GM18907 (cell line): ENCODE data around the gene ZFAND3.
"Not testable (repeated sequence)": the region's sequence is repeated elsewhere in the genome, so short reads cannot be mapped to it uniquely, and the experiment has no call there.

Experiments used
- ATAC-seq: cut with Tn5 transposase; IDR thresholded peaks from one replicate; pipeline ENCODE4 v1.9.1; 2021; ENCODE audit warnings: mild to moderate bottlenecking, moderate library complexity; ENCODE audit not compliant: unreplicated experiment

Gene ZFAND3

DNA sequence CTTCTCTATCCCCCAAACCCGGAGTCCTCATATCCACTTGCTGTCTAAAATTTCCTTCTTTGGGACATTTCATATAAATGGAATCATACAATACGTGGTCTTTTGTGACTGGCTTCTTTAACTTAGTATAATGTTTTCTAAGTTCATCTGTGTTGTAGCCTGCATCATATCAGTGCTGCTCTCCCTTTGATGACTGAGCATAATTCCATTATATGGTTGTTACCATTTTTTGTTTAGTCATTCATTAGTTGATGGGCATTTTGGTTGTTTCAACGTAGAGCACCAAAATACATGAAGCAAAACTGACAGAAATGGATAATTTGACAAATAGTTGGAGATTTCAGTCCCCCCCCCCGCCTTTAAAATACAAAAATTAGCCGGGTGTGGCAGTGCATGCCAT lies 71.5 kb downstream of the ZFAND3 start:
- no peak for ATAC-seq

DNA sequence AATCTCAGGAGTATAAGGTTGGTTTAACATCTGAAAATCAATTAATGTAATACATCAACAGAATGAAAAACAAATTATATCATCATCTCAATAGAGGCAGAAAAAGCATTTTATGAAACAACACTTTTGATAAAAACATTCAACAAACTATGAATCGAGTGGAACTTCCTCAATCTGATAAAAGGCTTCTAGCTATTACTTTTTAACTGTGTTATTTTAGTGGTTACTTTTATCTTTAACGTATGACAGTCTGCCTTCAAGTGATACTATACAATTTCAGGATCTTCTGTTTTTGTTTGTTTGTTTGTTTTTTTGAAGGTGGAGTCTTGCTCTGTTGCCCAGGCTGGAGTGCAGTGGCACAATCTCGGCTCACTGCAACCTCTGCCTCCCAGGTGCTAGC lies 73.7 kb downstream of the ZFAND3 start:
- no peak for ATAC-seq

DNA sequence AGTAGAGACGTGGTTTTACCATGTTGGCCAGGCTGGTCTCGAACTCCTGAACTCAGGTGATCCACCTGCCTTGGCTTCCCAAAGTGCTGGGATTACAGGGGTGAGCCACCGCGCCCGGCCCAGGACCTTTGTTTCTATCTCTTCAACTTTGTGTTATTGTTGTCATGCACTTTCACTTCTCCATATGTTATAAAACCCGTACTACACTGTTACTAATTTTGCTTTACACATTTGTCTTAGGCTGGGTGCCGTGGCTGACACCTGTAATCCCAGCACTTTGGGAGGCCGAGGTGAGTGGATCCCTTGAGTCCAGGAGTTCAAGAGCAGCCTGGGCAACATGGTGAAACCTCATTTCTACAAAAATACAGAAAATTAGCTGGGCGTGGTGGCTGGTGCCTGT lies 74.2 kb downstream of the ZFAND3 start:
- ATAC-seq, result not testable (repeated sequence)

DNA sequence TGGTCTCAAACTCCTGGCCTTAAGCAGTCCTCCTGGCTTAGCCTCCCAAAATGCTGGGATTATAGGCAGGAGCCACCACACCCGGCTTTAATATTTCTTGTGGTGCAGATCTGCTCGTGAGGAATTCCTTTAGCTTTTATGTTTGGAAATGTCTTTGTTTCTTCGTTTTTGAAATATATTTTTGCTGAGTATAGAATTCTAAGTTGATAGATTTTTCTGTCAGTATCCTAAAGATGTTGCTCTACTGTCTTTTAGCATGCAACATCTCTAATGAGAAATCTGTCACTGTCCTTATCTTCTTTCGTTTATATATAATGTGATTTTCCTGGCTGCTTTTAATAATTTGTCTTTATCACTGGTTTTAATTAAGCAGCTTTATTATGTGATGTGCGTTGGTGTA lies 75.1 kb downstream of the ZFAND3 start:
- ATAC-seq, result no peak

DNA sequence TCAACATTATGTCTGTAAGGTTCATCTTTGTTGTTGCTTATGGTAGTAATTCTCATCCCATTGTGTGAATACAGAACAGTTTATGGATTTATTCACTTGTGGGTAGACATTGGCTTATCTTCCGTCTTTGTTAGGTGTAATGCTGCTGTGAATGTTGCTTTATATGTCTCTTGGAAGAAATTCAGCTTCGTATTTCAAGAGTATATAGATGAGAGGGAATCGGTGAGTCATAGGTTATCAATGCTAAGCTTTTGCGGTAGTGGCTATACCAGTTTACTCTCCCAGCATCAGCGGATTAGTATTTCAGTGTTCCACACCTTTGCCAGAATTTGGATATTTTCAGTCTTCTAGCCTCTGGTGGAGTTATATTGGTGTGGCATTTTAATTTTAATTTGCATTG lies 77.8 kb downstream of the ZFAND3 start:
- no peak for ATAC-seq

DNA sequence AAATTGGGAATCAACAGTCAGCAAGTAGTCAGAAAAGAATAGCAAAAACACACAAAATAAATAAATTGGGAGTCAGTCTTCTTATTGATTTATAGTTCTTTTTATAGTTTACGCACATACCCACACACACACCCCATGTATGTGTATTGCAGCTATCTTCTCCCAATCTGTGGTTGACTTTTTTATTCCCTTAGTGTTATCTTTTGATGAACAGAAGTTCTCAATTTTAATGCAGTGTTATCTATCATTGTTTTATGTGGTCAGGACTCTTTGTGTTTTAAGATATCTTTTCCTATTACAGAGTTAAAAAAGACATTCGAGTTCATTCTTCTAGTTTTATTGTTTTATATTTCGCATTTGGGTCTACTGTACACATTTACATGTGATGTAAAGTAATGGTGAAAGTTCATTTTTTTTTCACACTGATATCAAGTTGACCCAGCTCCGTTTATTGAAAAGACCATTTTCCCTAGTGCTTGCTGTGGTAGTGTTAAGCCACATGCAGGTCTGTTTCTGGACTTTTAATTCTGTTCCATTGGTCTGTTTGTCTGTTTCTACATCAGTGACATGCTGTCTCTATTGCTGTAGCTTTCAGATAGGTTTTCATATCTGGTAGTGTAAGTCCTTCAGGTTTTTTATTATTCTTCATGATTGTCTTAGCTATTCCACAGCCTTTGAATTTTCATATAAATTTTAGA lies 78.4 kb downstream of the ZFAND3 start:
- no peak for ATAC-seq

DNA sequence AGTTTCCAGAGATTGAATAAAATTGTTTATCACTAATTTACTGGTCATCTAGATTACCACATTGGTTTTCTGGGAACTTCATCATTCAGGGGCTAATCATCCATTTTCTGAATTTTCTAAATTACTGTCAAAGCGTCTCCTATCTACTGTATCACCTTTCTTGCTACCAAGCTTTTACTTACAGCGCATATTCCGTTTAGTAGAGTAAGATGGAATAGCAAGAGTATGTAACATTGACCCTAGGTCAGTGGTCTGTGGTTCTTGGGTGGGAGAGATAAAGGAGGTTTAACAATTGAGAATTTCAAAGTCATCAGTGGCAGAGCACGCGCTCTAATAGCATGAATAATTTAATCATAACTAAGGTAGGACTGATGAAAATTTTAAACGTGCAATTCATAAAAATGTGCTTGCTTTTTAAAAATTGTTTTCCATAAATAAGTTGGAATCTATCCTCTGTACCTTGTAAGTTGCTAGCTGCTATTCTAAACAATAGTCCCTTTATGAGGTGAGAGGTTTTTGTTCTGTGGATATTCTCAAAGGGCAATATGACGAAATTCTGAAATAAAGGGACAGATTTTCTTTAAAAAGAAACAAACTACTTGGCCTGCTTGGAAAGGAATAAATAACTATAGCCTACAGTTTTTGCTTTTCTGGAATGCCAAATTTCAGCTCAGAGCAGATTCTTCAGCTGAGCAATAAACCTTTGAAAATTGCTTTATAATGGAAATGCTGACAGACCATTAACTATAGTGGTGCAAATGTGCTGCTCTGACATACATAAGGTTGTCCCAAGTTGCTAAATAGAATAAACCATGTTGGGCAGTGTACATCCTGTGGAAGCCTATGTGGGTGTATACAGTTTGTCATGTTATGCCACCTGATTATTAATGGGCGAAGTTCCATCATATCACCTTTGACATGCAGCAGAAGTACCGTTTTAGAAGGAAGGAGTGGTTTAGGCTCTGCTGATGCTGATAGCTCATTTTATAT lies 84.1 kb downstream of the ZFAND3 start:
- ATAC-seq, result no peak

DNA sequence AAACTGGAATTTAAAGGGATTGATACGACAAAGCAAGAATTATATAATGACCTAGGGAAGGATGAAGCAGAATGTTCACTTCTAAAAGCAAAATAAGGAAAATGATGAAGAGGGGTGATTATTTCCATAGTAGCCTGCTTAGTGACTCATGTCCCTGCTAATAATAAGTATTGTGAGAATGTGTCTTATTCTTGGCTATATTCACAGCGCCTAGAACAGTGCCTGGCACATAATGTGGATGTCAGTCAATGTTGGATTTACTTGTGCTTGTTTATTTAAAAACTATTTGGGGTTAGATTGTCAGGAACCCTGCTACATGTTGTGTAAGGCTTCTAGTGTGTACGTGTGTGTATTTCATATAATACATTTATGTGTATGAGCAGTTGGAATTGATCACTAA lies 85.1 kb downstream of the ZFAND3 start:
- ATAC-seq, result no peak

DNA sequence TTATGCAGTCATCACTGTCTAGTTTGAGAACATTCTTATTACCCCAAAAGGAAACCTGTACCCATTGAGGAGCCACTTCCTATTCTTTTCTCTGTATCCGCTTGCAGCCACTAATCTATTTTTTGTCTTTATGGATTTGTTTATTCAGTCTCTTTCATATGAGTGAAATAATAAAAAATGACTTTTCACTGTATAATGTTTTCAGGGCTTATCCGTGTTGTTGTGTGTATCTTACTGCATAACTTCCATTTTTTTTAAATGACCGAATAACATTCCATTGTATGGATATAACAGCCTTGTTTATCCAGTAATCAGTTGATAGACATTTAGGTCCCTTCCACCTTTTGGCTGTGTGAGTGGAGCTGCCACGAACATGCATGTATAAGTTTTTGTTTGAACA lies 86.6 kb downstream of the ZFAND3 start:
- ATAC-seq, result no peak

DNA sequence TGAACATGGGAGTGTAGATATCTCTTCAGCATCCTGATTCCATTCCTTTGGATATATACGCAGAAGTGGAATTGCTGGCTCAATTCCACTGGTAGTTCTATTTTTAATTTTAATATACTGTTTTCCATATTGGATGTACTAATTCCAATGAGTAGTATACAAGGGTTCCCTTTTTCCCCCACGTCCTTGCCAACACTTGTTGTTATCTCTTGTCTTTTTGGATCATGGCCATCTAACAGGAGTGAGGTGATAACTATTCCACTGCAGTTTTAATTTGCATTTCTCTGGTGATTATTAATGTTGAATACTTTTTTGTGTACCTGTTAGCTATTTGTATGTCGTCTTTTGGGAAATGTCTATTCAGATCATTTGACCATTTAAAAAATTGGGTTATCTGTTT lies 91.5 kb downstream of the ZFAND3 start:
- no peak for ATAC-seq

DNA sequence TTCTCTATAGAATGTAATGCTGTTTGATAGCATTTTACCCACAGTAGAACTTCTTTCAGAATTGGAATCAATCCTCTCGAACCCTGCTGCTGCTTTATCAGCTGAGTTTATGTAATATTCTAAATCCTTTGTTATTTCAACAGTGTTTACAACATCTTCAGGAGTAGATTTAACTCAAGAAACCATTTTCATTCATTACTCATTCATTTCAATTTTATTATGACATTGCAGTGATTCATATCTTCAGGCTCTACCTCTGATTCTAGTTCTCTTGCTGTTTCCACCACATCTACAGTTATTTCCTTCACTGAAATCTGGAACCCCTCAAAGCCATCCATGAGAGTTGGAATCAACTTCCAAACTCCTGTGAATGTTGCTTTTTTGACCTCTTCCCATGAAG lies 93.7 kb downstream of the ZFAND3 start:
- ATAC-seq, result no peak

DNA sequence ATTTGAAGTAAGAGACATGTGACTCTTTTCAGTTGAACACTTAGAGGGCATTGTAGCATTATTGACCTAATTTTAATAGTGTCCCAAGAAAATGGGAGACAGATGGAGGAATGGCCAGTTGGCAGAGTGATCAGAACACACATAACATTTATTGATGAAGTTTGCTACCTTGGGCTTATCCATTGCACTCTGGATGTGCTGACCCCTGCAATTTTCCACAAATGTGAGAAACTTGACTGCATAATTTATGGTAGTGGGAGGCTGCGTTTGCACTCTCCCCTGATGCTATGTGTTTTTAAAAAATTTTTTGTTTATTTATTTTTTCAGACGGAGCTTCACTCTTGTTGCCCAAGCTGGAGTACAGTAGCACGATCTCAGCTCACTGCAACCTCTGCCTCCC lies 95.9 kb downstream of the ZFAND3 start:
- no peak for ATAC-seq

DNA sequence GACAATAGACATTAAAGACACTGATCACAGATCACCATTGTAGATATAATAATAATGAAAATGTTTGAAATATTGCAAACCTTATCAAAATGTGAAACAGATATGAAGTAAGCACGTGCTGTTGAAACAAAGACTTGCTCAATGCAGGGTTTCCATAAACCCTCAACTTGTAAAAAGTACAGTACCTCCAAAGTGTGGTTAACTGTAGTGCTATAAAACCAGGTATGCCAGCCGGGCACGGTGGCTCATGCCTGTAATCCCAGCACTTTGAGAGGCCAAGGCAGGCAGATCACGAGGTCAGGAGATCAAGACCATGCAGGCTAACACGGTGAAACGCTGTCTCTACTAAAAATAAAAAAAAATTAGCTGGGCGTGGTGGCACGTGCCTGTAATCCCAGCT lies 96.6 kb downstream of the ZFAND3 start:
- ATAC-seq, result no peak

DNA sequence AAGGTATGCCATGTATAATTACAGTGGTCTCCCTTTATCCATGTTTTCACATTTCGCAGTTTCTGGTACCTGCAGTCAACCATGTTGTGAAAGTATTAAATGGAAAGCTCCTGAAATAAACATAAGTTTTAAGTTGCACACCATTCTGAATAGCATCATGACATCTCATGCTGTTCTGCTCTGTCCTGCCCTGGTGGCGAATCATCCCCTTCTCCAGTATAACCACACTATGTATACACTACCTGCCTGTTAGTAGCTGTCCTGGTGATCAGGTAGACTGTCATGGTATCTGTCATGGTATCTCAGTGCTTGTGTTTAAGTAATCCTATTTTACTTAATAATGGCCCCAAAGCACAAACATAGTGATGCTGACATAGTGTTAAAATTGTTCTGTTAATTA lies 97.1 kb downstream of the ZFAND3 start:
- no peak for ATAC-seq

DNA sequence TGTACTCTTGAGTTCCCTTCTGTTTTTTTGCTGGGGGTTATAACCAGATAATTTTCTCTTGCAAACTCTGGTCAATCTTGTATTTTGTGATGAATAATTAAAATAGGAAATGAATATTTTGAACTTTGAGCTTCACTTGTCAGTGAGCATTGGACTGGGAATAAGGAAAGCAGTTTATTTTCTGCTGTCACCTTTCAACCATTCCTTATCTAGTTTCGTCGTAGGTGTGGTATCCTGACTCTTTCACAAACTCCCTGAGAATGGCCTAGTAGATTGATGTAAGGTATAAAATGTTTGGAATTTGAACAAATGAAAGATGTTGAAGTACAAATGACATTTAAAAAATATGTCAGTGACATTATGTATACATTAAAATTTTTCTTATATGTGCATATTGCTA lies 98.0 kb downstream of the ZFAND3 start:
- ATAC-seq, result no peak

DNA sequence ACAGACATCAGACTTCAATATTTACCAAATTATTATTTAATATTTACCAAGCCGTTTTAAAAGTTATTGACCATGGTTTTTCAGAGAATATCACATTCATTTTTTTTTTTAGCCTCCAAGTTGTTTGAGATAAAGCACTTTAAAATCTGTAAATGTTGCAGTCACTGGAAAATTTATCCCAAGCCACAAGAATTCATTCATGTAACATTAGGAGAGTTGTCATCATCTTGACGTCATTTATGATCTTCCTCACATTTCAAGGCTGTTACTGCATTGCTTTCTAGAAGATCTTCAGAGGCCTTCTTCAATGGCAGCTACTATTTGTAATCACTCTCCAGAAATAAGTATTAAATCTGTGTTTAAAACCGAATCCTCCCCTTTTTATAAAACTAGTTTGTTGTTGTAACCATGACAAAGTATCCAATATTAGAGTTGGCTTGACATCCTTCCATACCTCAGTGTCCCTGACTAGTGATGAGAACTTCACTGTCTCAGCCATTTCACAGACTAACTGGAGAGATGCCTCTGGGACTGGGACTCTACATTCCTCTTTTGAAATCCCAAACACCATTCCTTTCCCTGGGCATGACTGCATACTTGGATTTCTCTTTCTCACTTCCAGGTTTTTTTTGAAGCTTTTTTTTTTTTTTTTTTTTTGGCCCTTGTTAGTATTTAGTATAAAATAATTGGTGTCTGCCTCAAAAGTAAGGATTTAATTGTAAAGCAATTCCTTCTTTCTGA lies 100.1 kb downstream of the ZFAND3 start:
- ATAC-seq, result no peak

DNA sequence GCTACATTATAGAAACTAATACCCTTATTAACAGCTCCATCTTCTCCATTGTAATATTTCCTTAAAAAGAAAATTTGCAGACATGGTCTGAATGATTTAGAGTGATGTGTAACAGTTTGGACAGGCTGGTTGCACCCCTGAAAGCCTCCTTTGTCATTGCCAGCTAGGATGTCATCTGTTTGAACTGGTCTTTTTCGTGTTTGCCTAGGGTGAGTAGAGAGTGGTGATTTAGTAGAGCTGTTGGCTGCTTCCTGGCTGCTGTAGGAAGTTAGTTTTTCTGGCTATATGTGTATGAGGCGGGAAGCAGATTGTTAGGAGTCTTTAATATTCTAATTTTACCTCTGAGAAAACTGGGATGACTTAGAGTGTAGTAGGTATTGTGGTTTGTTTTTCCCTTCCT lies 101.1 kb downstream of the ZFAND3 start:
- ATAC-seq, result no peak

DNA sequence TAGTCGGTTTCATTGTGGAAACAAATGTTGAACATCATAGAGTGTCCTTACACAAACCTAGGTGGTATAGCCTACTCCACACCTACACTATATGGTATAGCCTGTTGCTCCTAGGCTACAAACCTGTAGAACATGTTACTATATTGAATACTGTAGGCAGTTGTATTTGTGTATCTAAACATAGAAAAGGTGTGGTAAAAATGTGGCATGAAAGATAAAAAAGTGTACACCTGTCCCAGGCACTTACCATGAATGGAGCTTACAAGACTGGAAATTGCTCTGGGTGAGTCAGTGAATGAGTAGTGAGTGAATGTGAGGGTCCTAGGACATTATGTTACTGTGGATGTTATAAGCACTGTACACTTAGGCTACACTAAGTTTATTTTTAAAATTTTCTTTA lies 103.0 kb downstream of the ZFAND3 start:
- ATAC-seq, result no peak

DNA sequence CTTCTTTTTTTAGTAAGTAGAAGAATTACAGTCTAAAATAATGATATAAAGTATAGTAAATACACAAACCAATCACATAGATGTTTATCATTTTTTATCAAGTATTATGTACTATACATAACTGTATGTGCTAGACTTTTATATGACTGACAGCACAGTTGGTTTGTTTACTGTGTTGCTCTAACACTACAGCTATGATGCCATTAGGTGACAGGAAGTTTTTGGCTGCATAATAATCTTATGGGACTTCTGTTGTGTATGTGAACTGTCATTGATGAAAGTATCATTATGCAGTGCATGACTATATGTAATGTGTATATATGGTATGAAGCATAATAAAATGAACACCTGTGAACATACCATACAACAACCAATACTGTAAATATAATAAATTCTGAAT lies 104.0 kb downstream of the ZFAND3 start:
- no peak for ATAC-seq

DNA sequence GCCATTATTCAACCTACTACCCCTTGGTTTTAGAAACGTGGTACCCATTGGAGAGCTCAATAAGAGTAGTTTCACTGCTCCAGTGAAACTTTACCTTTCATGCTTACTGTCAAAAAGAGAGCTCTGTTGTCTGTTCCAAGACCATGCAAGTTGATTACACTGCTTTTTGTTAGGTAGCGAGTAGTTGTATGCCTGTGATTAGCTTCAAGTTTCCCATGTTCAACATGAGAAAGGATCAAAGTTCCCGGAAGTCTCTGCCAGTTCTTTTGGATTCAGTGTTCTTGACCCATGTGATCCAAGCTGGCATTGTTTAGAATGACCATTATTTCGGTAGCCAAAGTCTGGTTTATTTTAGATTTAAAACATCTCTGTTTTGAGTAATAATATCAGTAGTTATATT lies 107.1 kb downstream of the ZFAND3 start:
- no peak for ATAC-seq

DNA sequence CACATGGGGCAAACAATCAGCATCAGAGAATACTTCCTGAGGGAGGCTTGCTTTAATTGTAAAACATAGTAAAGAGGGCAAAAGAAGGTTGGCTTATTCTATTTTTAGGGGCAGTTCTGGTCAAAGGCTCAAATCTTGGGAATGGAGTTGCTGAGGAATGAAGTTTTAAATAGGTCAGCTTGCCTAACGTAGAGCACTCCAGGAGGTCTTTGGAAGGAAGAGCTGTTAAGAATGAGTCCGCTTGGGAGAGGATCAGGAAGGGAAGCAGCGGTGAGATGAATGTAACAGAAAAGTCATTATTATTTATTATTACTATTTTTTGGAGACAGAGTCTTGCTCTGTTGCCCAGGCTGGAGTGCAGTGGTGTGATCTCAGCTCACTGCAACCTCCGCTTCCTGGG lies 108.7 kb downstream of the ZFAND3 start:
- ATAC-seq, result no peak
